HepG2 (cell line): ENCODE results near the gene HRH3. TPM values are rescaled to one million over a fixed set of nuclear protein-coding genes. Genes with fewer than 3 reads are reported as not detected.

Source experiments
- GZF1 ChIP-seq: sonication (generic); formaldehyde crosslinking; IDR thresholded peaks from 2 replicates; pipeline ENCODE4 v1.5.1; 2020; ENCODE audit warnings: mild to moderate bottlenecking, missing genetic modification reagents
- IKZF1 ChIP-seq: fragments of 450-650 bp; IDR thresholded peaks from 2 replicates; pipeline ENCODE4 v1.7.1; 2016
- MXI1 ChIP-seq: IDR thresholded peaks from 3 replicates; pipeline ENCODE4 v1.6.1; 2012; ENCODE audit warnings: low read depth, low read length, inconsistent platforms, borderline replicate concordance
- ONECUT2 ChIP-seq: sonication (generic); formaldehyde crosslinking; IDR thresholded peaks from 2 replicates; pipeline ENCODE4 v1.4.0; 2020; ENCODE audit warnings: missing genetic modification reagents
- THAP11 ChIP-seq: IDR thresholded peaks from 2 replicates; pipeline ENCODE4 v1.6.1; 2016; ENCODE audit warnings: missing biosample characterization, missing genetic modification reagents
- ZBED4 ChIP-seq: sonication (generic); formaldehyde crosslinking; IDR thresholded peaks from 2 replicates; pipeline ENCODE4 v1.4.0; 2020; ENCODE audit warnings: missing genetic modification reagents, borderline replicate concordance
- ZBTB7A ChIP-seq: sonication (generic); formaldehyde crosslinking; IDR thresholded peaks from 2 replicates; pipeline ENCODE4 v1.8.0; 2022; ENCODE audit warnings: mild to moderate bottlenecking, missing genetic modification reagents
- ZNF556 ChIP-seq: sonication (generic); formaldehyde crosslinking; IDR thresholded peaks from 2 replicates; pipeline ENCODE4 v1.4.0; 2020; ENCODE audit warnings: mild to moderate bottlenecking, missing genetic modification reagents, borderline replicate concordance
- ZNF607 ChIP-seq: sonication (generic); formaldehyde crosslinking; IDR thresholded peaks from 2 replicates; pipeline ENCODE4 v1.5.1; 2020; ENCODE audit warnings: missing genetic modification reagents, mild to moderate bottlenecking, borderline replicate concordance
- ZNF775 ChIP-seq: sonication (generic); formaldehyde crosslinking; IDR thresholded peaks from 2 replicates; pipeline ENCODE4 v1.4.0; 2020; ENCODE audit warnings: missing genetic modification reagents, mild to moderate bottlenecking, moderate library complexity, borderline replicate concordance
- ZNF878 ChIP-seq: sonication (generic); formaldehyde crosslinking; IDR thresholded peaks from 2 replicates; pipeline ENCODE4 v1.8.1; 2023; ENCODE audit warnings: mild to moderate bottlenecking, missing genetic modification reagents, moderate library complexity
- polyA plus RNA-seq, 8 experiments: library from polyadenylated mRNA; depleted of rRNA in 3 of 8; stranded (reverse) in 7 of 8; unstranded in 1 of 8; fragments of >200 nt; fragmentation: Illumina TruSeq in 4 of 8; extraction: Trizol in 4 of 8; gene quantifications; 2 replicates each; pipeline versions ENCODE4 v1.2.1 to v1.2.3, GENCODE V29; 2011 to 2016; ENCODE audit warnings: low read depth in 4 of 8, missing spikeins in 1 of 8, mixed read lengths in 1 of 8; ENCODE audit not compliant: insufficient read depth in 1 of 8
- total RNA-seq, 5 experiments: library from RNA; depleted of rRNA; stranded (reverse); fragments of >200 nt; fragmentation: Illumina TruSeq; extraction: Trizol; gene quantifications; 2 replicates each; pipeline ENCODE4 v1.2.3, GENCODE V29; 2016; ENCODE audit warnings: low read depth in 1 of 5
- TF ChIP-seq, protein P1 (sequence below): sonication (generic); formaldehyde crosslinking; IDR thresholded peaks from 2 replicates; pipeline ENCODE4 v1.8.0; 2022; ENCODE audit warnings: missing genetic modification reagents, mild to moderate bottlenecking, moderate library complexity, borderline replicate concordance
- TF ChIP-seq, protein P2 (sequence below): sonication (generic); formaldehyde crosslinking; IDR thresholded peaks from 2 replicates; pipeline ENCODE4 v1.4.0; 2020; ENCODE audit warnings: low read depth, mild to moderate bottlenecking, missing genetic modification reagents

Gene HRH3
- total and polyA plus RNA-seq, 2 of the 13 experiments (the other 11 are each of a cell fraction or from before 2014, with no cell fraction given), result 0.18 TPM; not detected in 1

DNA sequence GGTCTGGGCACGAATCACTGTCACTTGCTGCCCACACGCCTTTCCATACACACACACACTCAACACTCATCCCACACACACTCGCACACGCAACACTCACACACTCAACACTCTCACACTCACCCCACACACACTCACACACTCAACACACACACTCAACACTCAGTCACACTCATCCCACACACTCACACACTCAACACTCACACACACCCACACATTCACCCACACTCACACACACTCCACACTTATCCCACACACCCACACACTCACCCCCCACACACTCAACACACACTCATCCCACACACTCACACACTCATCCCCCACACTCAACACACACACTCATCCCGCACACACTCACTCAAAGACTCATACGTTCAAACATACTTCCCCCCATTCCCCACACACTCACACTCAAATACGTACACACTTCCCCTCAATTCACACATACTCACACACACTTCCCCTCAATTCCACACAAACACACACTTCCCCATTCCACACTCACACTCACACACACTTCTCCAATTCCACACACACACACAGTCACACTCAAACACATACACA, 9.0 kb upstream of the HRH3 start (continued):
- no peak for TF ChIP-seq ZNF556 (CRISPR knock-in tag)
- no peak for TF ChIP-seq THAP11 (CRISPR knock-in tag)
- no peak for TF ChIP-seq ZNF878 (CRISPR knock-in tag)
- no peak for TF ChIP-seq ZNF775 (CRISPR knock-in tag)
- TF ChIP-seq, protein P1, sequence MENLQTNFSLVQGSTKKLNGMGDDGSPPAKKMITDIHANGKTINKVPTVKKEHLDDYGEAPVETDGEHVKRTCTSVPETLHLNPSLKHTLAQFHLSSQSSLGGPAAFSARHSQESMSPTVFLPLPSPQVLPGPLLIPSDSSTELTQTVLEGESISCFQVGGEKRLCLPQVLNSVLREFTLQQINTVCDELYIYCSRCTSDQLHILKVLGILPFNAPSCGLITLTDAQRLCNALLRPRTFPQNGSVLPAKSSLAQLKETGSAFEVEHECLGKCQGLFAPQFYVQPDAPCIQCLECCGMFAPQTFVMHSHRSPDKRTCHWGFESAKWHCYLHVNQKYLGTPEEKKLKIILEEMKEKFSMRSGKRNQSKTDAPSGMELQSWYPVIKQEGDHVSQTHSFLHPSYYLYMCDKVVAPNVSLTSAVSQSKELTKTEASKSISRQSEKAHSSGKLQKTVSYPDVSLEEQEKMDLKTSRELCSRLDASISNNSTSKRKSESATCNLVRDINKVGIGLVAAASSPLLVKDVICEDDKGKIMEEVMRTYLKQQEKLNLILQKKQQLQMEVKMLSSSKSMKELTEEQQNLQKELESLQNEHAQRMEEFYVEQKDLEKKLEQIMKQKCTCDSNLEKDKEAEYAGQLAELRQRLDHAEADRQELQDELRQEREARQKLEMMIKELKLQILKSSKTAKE (CRISPR knock-in tag), result 0 out of 2 replicates have a peak, but pooled peaks have one; percentile 17
- TF ChIP-seq, protein P2, sequence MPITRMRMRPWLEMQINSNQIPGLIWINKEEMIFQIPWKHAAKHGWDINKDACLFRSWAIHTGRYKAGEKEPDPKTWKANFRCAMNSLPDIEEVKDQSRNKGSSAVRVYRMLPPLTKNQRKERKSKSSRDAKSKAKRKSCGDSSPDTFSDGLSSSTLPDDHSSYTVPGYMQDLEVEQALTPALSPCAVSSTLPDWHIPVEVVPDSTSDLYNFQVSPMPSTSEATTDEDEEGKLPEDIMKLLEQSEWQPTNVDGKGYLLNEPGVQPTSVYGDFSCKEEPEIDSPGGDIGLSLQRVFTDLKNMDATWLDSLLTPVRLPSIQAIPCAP (CRISPR knock-in tag), result no peak
- TF ChIP-seq MXI1, result no peak
- peak; percentile 81 for TF ChIP-seq IKZF1
- TF ChIP-seq ONECUT2, result no peak
- TF ChIP-seq GZF1 (CRISPR knock-in tag), result no peak
- TF ChIP-seq ZNF607 (CRISPR knock-in tag), result no peak
- TF ChIP-seq ZBED4 (CRISPR knock-in tag), result no peak
- 0 out of 2 replicates have a peak, but pooled peaks have one; percentile 27 for TF ChIP-seq ZBTB7A (CRISPR knock-in tag)
